Measurements from ENCODE around the gene RASEF. TPM values are rescaled to one million over a fixed set of nuclear protein-coding genes. Genes with fewer than 3 reads are reported as not detected.

The RASEF gene
- polyA plus RNA-seq, 10 donors = 0.28 to 1.2 (median 0.59) TPM

GRCh38 chr9:83012922-83013838 is 49.8 kb downstream of the RASEF start:
- peak in 2 of 3 donors; percentile 23 to 61 for DNase-seq

- DNase-seq = peak in 2 of 3 donors; percentile 28 to 64
Measured at GRCh38 chr9:83012168-83012921, 50.6 kb downstream of the RASEF start.

- peak in 1 of 3 donors; percentile 6 for DNase-seq
Measured at GRCh38 chr9:83011611-83012010, 51.3 kb downstream of the RASEF start.

- DNase-seq = no peak
Measured at GRCh38 chr9:83007521-83008300, 55.2 kb downstream of the RASEF start.

- DNase-seq = no peak
Measured at GRCh38 chr9:83006378-83006777, 56.6 kb downstream of the RASEF start.

GRCh38 chr9:83005963-83006362 is 57.0 kb downstream of the RASEF start:
- no peak for DNase-seq

- no peak for DNase-seq
Measured at GRCh38 chr9:83005361-83005760, 57.6 kb downstream of the RASEF start.

GRCh38 chr9:83002329-83002728 is 60.6 kb downstream of the RASEF start:
- no peak for DNase-seq

- no peak for DNase-seq
Measured at GRCh38 chr9:83000765-83001164, 62.2 kb downstream of the RASEF start.

- DNase-seq = no peak
Measured at GRCh38 chr9:82998409-82998808, 64.5 kb downstream of the RASEF start.

- DNase-seq = no peak
Measured at GRCh38 chr9:82997476-82998140, 65.3 kb downstream of the RASEF start.

GRCh38 chr9:82996941-82997340 is 66.0 kb downstream of the RASEF start:
- DNase-seq = no peak

- no peak for DNase-seq
Measured at GRCh38 chr9:82993856-82994605, 68.9 kb downstream of the RASEF start.

- peak in 2 of 3 donors; percentile 15 to 56 for DNase-seq
Measured at GRCh38 chr9:82991671-82992070, 71.3 kb downstream of the RASEF start.

GRCh38 chr9:82989929-82990328 is 73.0 kb downstream of the RASEF start:
- no peak for DNase-seq

- no peak for DNase-seq
Measured at GRCh38 chr9:82988488-82988887, 74.5 kb downstream of the RASEF start.

- DNase-seq = no peak
Measured at GRCh38 chr9:82987370-82988189, 75.4 kb downstream of the RASEF start.

GRCh38 chr9:82981552-82981951 is 81.4 kb downstream of the RASEF start:
- DNase-seq = no peak

- no peak for DNase-seq
Measured at GRCh38 chr9:82975176-82975575, 87.8 kb downstream of the RASEF start.

- DNase-seq = no peak
Measured at GRCh38 chr9:82972446-82972845, 90.5 kb downstream of the RASEF start.

All from muscle of back (tissue), 11 donors.